Glutamatergic neuron (in vitro differentiated cells): ENCODE results near the gene VPS39. TPM values are rescaled to one million over a fixed set of nuclear protein-coding genes. Genes with fewer than 3 reads are reported as not detected.

Experiments
- DNase-seq: peaks from one replicate; pipeline ENCODE4 v3.0.0; 2022
- H3K27ac Mint-ChIP-seq: one replicate; pipeline ENCODE4 v1.8.0; 2020; ENCODE audit warnings: mild to moderate bottlenecking, mixed read lengths, inconsistent platforms; ENCODE audit not compliant: unreplicated experiment
- H3K27me3 Mint-ChIP-seq: one replicate; pipeline ENCODE4 v1.8.0; 2020; ENCODE audit warnings: mild to moderate bottlenecking, moderate library complexity, mixed read lengths, inconsistent platforms; ENCODE audit not compliant: unreplicated experiment
- H3K36me3 Mint-ChIP-seq: one replicate; pipeline ENCODE4 v1.8.0; 2020; ENCODE audit warnings: mild to moderate bottlenecking, mixed read lengths, inconsistent platforms; ENCODE audit not compliant: unreplicated experiment
- H3K4me1 Mint-ChIP-seq: one replicate; pipeline ENCODE4 v1.8.0; 2020; ENCODE audit warnings: mild to moderate bottlenecking, low read depth, mixed read lengths, inconsistent platforms; ENCODE audit not compliant: unreplicated experiment
- H3K4me3 Mint-ChIP-seq: one replicate; pipeline ENCODE4 v1.8.0; 2020; ENCODE audit warnings: mild to moderate bottlenecking, mixed read lengths, inconsistent platforms; ENCODE audit not compliant: unreplicated experiment
- H3K9me3 Mint-ChIP-seq: one replicate; pipeline ENCODE4 v1.8.0; 2020; ENCODE audit warnings: mild to moderate bottlenecking, moderate library complexity, mixed read lengths, inconsistent platforms; ENCODE audit not compliant: unreplicated experiment
- total RNA-seq: library from RNA; stranded (reverse); fragmentation: NEBNext Ultra II Directional; extraction: Animal tissue kit (Norgen Biotek cat#: 25700); gene quantifications from one replicate; pipeline ENCODE4 v1.2.1, GENCODE V29; 2021; ENCODE audit not compliant: unreplicated experiment
- TF ChIP-seq, protein P1 (sequence below): fragments of 200-600 bp; sonication (generic); IDR thresholded peaks from one replicate; pipeline ENCODE4 v1.5.0; 2021; ENCODE audit not compliant: partially characterized antibody, unreplicated experiment

VPS39 gene
- total RNA-seq, 1 donor from 2014 or later: 94.4 TPM

- Mint-ChIP-seq H3K36me3 (no peaks in the 10 kb centered on the region), H3K4me3 (no peak overlapping the region), H3K27me3 (no peaks in the 10 kb centered on the region), H3K9me3 (peaks cover 3% of the 10 kb centered on the region), H3K27ac (no peak overlapping the region), H3K4me1 (peaks cover 8% of the 10 kb centered on the region)
- no peak for DNase-seq
- TF ChIP-seq, protein P1, sequence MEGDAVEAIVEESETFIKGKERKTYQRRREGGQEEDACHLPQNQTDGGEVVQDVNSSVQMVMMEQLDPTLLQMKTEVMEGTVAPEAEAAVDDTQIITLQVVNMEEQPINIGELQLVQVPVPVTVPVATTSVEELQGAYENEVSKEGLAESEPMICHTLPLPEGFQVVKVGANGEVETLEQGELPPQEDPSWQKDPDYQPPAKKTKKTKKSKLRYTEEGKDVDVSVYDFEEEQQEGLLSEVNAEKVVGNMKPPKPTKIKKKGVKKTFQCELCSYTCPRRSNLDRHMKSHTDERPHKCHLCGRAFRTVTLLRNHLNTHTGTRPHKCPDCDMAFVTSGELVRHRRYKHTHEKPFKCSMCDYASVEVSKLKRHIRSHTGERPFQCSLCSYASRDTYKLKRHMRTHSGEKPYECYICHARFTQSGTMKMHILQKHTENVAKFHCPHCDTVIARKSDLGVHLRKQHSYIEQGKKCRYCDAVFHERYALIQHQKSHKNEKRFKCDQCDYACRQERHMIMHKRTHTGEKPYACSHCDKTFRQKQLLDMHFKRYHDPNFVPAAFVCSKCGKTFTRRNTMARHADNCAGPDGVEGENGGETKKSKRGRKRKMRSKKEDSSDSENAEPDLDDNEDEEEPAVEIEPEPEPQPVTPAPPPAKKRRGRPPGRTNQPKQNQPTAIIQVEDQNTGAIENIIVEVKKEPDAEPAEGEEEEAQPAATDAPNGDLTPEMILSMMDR: no peak
These were observed 86.4 kb downstream of the VPS39 start for GRCh38 chr15:42121682-42122081.

GRCh38 chr15:42121021-42121420 lies 87.1 kb downstream of the VPS39 start:
- DNase-seq: no peak
- Mint-ChIP-seq H3K36me3 (no peaks in the 10 kb centered on the region), H3K4me3 (no peak overlapping the region), H3K27me3 (no peaks in the 10 kb centered on the region), H3K4me1 (peaks cover 8% of the 10 kb centered on the region), H3K9me3 (peaks cover 3% of the 10 kb centered on the region), H3K27ac (no peak overlapping the region)
- TF ChIP-seq, protein P1: no peak

- no peak for DNase-seq
- Mint-ChIP-seq H3K4me1 (peaks cover 8% of the 10 kb centered on the region), H3K27me3 (no peaks in the 10 kb centered on the region), H3K27ac (no peak overlapping the region), H3K9me3 (peaks cover 3% of the 10 kb centered on the region), H3K4me3 (no peak overlapping the region), H3K36me3 (no peaks in the 10 kb centered on the region)
- TF ChIP-seq, protein P1: no peak
These were observed 87.8 kb downstream of the VPS39 start for GRCh38 chr15:42120285-42120684.

GRCh38 chr15:42119446-42119760 lies 88.7 kb downstream of the VPS39 start:
- Mint-ChIP-seq H3K9me3 (peaks cover 3% of the 10 kb centered on the region), H3K4me1 (peaks cover 8% of the 10 kb centered on the region), H3K4me3 (no peak overlapping the region), H3K27ac (no peak overlapping the region), H3K36me3 (no peaks in the 10 kb centered on the region), H3K27me3 (no peaks in the 10 kb centered on the region)
- no peak for DNase-seq
- TF ChIP-seq, protein P1: no peak

GRCh38 chr15:42118650-42119445 lies 89.3 kb downstream of the VPS39 start:
- no peak for DNase-seq
- no peaks in the 10 kb centered on the region for H3K27me3 Mint-ChIP-seq
- no peaks in the 10 kb centered on the region for H3K36me3 Mint-ChIP-seq
- peaks cover 3% of the 10 kb centered on the region for H3K9me3 Mint-ChIP-seq
- TF ChIP-seq, protein P1: no peak
- no peak overlapping the region for H3K27ac Mint-ChIP-seq
- peaks cover 8% of the 10 kb centered on the region for H3K4me1 Mint-ChIP-seq
- H3K4me3 Mint-ChIP-seq: no peak overlapping the region
